GM12874 (cell line): ENCODE measurements around the gene KRT7.

ENCODE experiments used
- TF ChIP-seq, protein P1 (sequence below): IDR thresholded peaks from 2 replicates; pipeline ENCODE4 v1.5.1; 2011; ENCODE audit warnings: low read depth, mild to moderate bottlenecking, control low read depth, low read length, moderate library complexity; ENCODE audit not compliant: insufficient read depth

Gene KRT7

DNA sequence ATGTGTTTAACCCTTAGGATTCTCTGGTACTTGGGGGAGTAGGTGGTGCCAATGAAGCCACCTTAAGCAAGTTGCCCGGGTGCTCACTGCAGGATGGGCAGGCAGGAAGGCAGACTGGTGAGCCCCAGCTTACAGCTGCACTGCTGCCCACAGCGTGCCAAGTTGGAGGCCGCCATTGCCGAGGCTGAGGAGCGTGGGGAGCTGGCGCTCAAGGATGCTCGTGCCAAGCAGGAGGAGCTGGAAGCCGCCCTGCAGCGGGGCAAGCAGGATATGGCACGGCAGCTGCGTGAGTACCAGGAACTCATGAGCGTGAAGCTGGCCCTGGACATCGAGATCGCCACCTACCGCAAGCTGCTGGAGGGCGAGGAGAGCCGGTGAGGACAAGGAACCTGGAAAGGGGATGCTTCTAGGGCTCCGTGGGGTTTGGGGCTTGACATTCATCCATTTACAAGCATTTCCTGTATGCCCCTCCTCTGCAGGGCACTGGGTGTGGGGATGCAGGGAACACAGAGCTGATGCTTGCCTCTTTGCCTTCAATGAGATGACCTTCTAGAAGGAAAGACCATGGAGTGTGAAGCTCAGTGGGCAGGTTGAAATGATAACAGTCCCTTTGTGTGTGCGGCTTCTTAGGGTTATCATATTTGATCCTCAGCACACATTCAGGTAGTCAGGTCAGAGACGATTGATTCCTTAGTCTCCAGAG lies 12.4 kb downstream of the KRT7 start:
- TF ChIP-seq, protein P1, sequence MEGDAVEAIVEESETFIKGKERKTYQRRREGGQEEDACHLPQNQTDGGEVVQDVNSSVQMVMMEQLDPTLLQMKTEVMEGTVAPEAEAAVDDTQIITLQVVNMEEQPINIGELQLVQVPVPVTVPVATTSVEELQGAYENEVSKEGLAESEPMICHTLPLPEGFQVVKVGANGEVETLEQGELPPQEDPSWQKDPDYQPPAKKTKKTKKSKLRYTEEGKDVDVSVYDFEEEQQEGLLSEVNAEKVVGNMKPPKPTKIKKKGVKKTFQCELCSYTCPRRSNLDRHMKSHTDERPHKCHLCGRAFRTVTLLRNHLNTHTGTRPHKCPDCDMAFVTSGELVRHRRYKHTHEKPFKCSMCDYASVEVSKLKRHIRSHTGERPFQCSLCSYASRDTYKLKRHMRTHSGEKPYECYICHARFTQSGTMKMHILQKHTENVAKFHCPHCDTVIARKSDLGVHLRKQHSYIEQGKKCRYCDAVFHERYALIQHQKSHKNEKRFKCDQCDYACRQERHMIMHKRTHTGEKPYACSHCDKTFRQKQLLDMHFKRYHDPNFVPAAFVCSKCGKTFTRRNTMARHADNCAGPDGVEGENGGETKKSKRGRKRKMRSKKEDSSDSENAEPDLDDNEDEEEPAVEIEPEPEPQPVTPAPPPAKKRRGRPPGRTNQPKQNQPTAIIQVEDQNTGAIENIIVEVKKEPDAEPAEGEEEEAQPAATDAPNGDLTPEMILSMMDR: no peak

DNA sequence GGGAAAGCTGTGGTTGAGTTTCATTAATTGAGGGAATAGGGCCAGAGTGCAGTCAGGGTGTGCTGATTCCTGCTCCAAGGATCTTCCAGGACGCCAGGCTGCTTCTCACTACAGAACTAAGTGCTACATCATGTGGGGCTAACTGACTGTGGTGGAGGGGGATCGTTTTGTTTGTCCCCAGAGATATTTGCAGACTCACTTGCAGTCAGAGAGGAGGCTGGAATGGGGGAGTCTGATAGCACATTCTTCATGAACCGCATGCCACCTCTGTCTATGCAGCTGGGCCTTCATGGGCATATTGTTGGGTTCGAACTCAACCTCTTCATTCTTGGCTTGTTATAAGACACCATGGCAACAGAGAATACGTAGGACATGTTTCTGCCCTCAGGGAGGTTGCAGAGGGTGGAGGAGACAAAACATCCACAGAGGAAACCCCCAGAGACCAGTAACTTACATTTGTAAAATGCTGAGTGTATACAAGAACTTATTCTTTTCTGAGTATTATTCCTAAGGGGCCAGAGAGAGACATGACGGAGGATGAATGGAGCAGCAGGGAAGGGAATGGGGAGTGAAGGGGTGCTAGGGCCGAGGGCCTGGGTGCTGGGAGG lies 13.0 kb downstream of the KRT7 start:
- TF ChIP-seq, protein P1: no peak

DNA sequence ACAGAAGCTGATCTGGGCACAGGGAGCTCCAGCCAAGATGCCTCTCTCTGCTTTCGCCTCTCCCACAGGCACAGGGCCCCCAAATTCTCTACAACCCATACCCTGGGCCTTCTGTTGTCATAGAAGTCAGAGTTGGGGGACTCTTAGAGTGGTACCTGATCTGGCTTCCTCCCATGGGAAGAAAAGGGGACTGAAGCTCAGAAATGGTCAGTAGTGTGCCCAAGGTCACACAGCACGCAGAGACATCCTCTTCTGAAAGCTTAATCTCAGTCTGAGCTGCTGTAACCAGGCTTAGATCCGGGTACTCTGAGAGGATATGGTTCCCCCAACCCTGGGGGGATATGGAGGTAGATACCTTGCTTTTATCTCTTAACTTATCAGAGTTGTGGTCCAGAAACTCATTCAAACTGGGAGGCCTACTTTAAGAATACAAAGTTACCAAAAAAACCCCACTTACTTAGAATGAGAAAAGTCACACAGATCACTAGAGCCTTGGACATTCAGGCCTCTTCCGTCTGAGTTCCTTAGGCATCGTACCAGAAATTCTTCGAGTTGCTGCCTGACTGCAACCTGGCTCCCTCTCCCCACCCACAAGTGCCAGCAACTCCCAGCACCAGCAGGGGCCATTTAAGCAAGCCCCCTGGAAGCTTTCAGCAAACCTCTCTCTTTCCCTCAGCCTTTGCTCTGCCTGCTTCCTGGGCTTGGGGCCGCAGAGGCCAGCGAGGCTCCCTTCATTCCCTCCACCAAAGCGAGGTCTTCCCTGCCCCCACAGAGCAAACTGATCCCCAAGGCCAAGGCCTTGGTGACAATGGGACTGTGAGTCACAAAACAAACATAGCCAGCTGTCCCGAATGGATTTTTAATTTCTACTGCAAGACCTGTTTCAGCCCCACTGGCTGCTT lies 13.9 kb downstream of the KRT7 start:
- TF ChIP-seq, protein P1: no peak

DNA sequence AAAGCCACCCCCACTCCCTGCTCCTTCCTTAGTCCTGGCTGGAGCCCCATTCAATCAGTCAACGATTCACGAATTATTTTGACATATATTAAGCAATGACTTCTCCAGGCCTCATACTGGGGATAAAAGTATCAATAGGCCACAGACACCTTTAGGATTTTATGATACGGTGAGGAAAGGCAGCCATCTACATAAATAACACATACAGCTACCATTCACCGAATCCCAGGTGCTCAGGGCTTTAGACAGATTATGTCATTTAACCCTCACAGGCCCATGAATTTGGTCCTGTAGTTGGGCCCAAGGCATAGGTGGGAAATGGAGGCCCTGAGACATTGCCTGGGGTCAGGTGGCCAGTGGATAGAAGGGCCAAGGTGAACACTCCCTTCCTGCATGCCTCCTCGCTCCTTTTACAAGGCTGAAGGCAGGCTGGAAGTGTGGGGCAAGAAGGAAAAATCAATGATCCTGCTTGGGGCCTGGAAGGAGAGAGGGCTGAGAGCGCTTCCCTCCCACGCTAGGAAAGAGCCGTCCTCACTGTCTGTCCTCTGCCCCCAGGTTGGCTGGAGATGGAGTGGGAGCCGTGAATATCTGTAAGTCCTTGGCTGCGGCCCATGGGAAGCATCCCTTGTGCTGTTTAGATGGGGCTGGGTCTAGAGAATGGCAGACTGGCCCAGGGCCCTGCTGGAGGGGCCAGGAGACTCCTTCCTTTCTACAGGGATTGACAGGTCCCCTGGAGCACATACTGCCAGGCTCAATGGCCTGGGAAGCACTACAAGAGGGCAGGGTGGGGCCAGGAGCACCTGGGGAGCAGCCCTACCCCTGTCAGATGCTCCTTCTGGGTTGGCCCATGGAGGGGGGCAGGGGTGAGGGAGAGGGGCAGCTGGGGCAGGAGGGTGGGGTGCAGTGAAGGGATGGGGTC lies 14.8 kb downstream of the KRT7 start:
- TF ChIP-seq, protein P1: no peak

DNA sequence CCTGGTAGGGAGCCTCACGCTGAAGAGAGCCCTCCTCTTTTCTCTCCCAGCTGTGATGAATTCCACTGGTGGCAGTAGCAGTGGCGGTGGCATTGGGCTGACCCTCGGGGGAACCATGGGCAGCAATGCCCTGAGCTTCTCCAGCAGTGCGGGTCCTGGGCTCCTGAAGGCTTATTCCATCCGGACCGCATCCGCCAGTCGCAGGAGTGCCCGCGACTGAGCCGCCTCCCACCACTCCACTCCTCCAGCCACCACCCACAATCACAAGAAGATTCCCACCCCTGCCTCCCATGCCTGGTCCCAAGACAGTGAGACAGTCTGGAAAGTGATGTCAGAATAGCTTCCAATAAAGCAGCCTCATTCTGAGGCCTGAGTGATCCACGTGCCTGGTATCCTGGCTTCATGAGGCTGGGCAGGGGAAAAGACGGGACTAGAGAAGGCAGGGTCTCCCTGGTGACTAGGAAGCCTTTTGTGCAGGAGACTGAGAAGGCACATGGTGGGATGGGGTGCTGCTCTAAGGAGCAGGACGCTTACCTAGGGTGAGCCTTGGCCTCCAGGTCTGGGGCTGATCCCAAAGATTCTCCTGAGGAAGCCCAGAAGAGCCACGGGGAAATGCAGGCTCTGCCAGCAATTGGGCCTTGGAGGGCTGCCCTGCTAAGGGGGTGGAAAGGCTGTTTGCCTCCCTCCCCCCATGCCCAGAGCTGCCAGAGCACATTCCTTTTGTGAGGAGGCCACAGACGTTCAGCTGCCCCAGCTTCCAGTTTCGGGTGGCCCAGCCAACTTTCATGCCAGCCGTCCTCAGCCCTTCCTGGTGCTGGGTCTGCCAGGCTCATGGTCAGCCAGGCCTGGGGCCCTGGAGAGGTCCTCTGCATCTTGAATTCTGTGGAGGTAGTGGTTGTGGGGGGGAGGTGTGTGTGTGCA lies 15.8 kb downstream of the KRT7 start:
- TF ChIP-seq, protein P1: no peak

DNA sequence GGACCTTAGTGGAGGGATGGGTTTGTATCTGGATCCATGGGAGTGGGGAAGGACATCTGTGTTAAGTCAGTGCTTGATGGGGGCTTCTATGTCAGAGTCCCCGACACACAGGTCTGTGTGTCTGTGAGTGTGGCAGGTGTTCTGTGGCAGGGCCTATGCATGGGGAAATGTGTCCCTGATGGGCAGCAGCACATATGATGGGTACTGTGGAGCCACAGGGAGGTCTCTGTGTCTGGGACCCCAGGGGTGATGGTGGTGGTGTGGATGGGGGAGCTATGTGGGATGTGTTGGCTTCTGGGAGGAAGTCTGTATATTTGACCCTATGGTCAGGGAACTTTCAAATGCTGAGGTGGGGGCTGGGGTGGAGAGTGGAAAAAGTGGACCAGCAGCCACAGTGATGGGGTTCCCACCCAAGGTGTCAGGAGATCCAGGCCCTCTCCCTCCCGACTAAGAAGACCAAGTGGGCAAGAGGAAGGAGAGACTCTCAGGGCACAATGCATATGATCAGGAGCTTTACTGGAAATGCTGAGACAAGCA lies 16.5 kb downstream of the KRT7 start:
- TF ChIP-seq, protein P1: no peak
